B cell (primary cell): ENCODE data around the gene EED. TPM values are rescaled to one million over a fixed set of nuclear protein-coding genes. Genes with fewer than 3 reads are reported as not detected.

Experiments used
- ATAC-seq: fragments of 200-7000 bp; cut with Tn5 transposase; one replicate; pipeline ENCODE4 v1.10.0; 2021; ENCODE audit warnings: low read depth, mild to moderate bottlenecking, moderate number of reproducible peaks, moderate library complexity
- CTCF ChIA-PET: fragments of 350-600 bp; sonication (Branson Sonifier 250); formaldehyde crosslinking; loops from one replicate; lab custom pipeline; 2021; ENCODE audit warnings: antibody characterized with exemption, inconsistent platforms; lab: Charles Lee
- POLR2A ChIA-PET: fragments of 350-600 bp; sonication (Branson Sonifier 250); formaldehyde crosslinking; loops from one replicate; lab custom pipeline; 2021; ENCODE audit warnings: antibody characterized with exemption; lab: Charles Lee
- DNase-seq: peaks from one replicate; pipeline ENCODE4 v3.0.0; 2013
- H2AFZ ChIP-seq: 2 replicates; pipeline ENCODE4 v1.6.1; 2012; ENCODE audit warnings: mild to moderate bottlenecking, low read depth, low read length; ENCODE audit not compliant: insufficient read depth, poor library complexity, severe bottlenecking
- H3K27ac ChIP-seq, 2 donors: 1 replicate in 1 of 2; 2 replicates in 1 of 2; pipeline ENCODE4 v1.5.1; 2012 to 2013; ENCODE audit warnings: low read length in 2 of 2, mild to moderate bottlenecking in 2 of 2, moderate library complexity in 1 of 2
- H3K27me3 ChIP-seq, 4 experiments: fragments of 200-600 bp in 1 of 4; sonication (generic) in 1 of 4; replicated peaks in 1 of 4; 1 replicate in 2 of 4; 2 replicates in 2 of 4; pipeline versions ENCODE4 v1.6.1 to v1.7.0; 2013 to 2016; ENCODE audit warnings: low read length in 3 of 4, mild to moderate bottlenecking in 2 of 4, mixed read lengths in 1 of 4, moderate library complexity in 1 of 4; ENCODE audit not compliant: insufficient read depth in 4 of 4, control insufficient read depth in 3 of 4; ENCODE audit errors: control extremely low read depth in 1 of 4
- H3K36me3 ChIP-seq, 2 experiments: replicated peaks in 1 of 2; 1 replicate in 1 of 2; 2 replicates in 1 of 2; pipeline versions ENCODE4 v1.6.1 to v1.7.1; 2013; ENCODE audit warnings: low read length in 1 of 2; ENCODE audit not compliant: insufficient read depth in 2 of 2, control insufficient read depth in 1 of 2; ENCODE audit errors: control extremely low read depth in 1 of 2, extremely low read depth in 1 of 2
- H3K4me1 ChIP-seq, 2 donors: fragments of 200-600 bp in 1 of 2; sonication (generic) in 1 of 2; 1 replicate in 1 of 2; 2 replicates in 1 of 2; pipeline versions ENCODE4 v1.5.1 to v1.6.1; 2013 to 2017; ENCODE audit warnings: low read length in 2 of 2; ENCODE audit not compliant: control insufficient read depth in 2 of 2, insufficient read depth in 2 of 2
- H3K4me2 ChIP-seq: replicated peaks from 2 replicates; pipeline ENCODE3; 2012; ENCODE audit warnings: mild to moderate bottlenecking, low read depth, low read length; ENCODE audit not compliant: poor library complexity, severe bottlenecking
- H3K4me3 ChIP-seq, 5 experiments: fragments of 200-600 bp in 1 of 5; sonication (generic) in 1 of 5; 1 replicate in 3 of 5; 2 replicates in 2 of 5; pipeline versions ENCODE4 v1.5.1 to v1.7.0; 2011 to 2016; ENCODE audit warnings: low read length in 4 of 5, mild to moderate bottlenecking in 4 of 5, low read depth in 2 of 5, control low read depth in 1 of 5, moderate library complexity in 1 of 5; ENCODE audit not compliant: insufficient read depth in 1 of 5; ENCODE audit errors: control extremely low read depth in 1 of 5, extremely low read depth in 1 of 5
- H3K79me2 ChIP-seq: fragments of 200-600 bp; sonication (generic); one replicate; pipeline ENCODE4 v1.6.0; 2016; ENCODE audit warnings: low read length; ENCODE audit not compliant: control insufficient read depth, insufficient read depth
- H3K9ac ChIP-seq: fragments of 200-600 bp; sonication (generic); 2 replicates; pipeline ENCODE4 v1.6.1; 2017; ENCODE audit warnings: mild to moderate bottlenecking, low read length, moderate library complexity
- H3K9me3 ChIP-seq, 3 donors: one replicate each; pipeline versions ENCODE4 v1.6.1 to v1.7.1; 2013; ENCODE audit warnings: low read length in 2 of 3; ENCODE audit not compliant: control insufficient read depth in 2 of 3, insufficient read depth in 1 of 3; ENCODE audit errors: control extremely low read depth in 1 of 3
- H4K20me1 ChIP-seq: 2 replicates; pipeline ENCODE4 v1.6.0; 2012; ENCODE audit warnings: mild to moderate bottlenecking, low read length; ENCODE audit not compliant: insufficient read depth, control insufficient read depth, poor library complexity, severe bottlenecking
- H3K27ac Mint-ChIP-seq: one replicate; pipeline ENCODE4 v1.8.0; 2021; ENCODE audit warnings: mixed read lengths
- H3K27me3 Mint-ChIP-seq: one replicate; pipeline ENCODE4 v1.8.0; 2021; ENCODE audit warnings: mixed read lengths
- H3K4me1 Mint-ChIP-seq: one replicate; pipeline ENCODE4 v1.8.0; 2021; ENCODE audit warnings: mixed read lengths
- H3K4me3 Mint-ChIP-seq: one replicate; pipeline ENCODE4 v1.8.0; 2021; ENCODE audit warnings: mixed read lengths
- H3K9me3 Mint-ChIP-seq: one replicate; pipeline ENCODE4 v1.8.0; 2022; ENCODE audit warnings: mixed read lengths; ENCODE audit not compliant: insufficient read depth
- EZH2 ChIP-seq: IDR thresholded peaks from 2 replicates; pipeline ENCODE4 v1.6.1; 2012; ENCODE audit warnings: borderline replicate concordance, low read depth, mild to moderate bottlenecking, moderate library complexity, low read length; ENCODE audit not compliant: insufficient read depth, poor library complexity, severe bottlenecking
- WGBS: methylation state at CpG from one replicate; pipeline ENCODE4 v1.1.5; 2013; ENCODE audit warnings: missing lambda C conversion rate; ENCODE audit not compliant: insufficient coverage; 5-methylcytosine and 5-hydroxymethylcytosine counted together
- intact Hi-C: fragments of 100-400 bp; cut with micrococcal nuclease; formaldehyde crosslinking; loops from one replicate; pipeline ENCODE4 v1.10.0; 2022
- polyA plus RNA-seq: library from polyadenylated mRNA; depleted of rRNA; stranded (reverse); fragments of >200 nt; gene quantifications from 2 replicates; pipeline ENCODE4 v1.2.3, GENCODE V29; 2012
- total RNA-seq, 2 donors: library from RNA; stranded (reverse); fragments of 120-200 nt in 1 of 2; gene quantifications; 1 replicate in 1 of 2; 2 replicates in 1 of 2; pipeline versions ENCODE4 v1.2.3 to v1.2.4, GENCODE V29; 2013 to 2022
- TF ChIP-seq, protein P1 (sequence below): fragments of 200-600 bp; IDR thresholded peaks from one replicate; pipeline ENCODE4 v1.8.0; 2022; ENCODE audit warnings: antibody characterized with exemption, mild to moderate bottlenecking

The EED gene
- total and polyA plus RNA-seq, 2 donors (not counting 1 experiment from before 2014, with no cell fraction given) = 21.8 to 49.5 TPM

DNA sequence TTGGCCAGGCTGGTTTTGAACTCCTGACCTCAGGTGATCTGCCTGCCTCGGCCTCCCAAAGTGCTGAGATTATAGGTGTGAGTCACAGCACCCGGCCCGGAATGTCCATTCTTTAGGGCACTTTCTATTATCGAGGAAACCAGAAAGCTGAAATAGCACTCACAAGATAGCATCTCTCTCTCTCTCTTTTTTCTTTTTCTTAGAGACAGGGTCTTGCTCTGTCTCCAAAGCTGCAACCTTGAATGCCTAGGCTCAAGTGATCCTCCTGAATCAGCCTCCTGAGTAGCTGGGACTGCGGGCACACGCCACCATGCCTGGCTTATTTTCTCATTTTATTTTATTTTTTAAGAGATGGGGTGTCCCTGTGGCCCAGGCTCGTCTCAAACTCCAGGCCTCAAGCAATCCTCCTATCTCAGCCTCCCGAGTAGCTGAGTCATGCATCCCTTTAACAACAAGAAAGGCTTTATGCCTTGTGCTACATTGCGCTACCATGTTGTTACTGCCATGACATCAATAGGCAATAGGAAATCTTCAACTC, 7.2 kb upstream of the EED start:
- no peak for DNase-seq
- no peak for TF ChIP-seq EZH2
- TF ChIP-seq, protein P1, sequence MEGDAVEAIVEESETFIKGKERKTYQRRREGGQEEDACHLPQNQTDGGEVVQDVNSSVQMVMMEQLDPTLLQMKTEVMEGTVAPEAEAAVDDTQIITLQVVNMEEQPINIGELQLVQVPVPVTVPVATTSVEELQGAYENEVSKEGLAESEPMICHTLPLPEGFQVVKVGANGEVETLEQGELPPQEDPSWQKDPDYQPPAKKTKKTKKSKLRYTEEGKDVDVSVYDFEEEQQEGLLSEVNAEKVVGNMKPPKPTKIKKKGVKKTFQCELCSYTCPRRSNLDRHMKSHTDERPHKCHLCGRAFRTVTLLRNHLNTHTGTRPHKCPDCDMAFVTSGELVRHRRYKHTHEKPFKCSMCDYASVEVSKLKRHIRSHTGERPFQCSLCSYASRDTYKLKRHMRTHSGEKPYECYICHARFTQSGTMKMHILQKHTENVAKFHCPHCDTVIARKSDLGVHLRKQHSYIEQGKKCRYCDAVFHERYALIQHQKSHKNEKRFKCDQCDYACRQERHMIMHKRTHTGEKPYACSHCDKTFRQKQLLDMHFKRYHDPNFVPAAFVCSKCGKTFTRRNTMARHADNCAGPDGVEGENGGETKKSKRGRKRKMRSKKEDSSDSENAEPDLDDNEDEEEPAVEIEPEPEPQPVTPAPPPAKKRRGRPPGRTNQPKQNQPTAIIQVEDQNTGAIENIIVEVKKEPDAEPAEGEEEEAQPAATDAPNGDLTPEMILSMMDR = no peak

GRCh38 chr11:86240164-86240563, 4.4 kb upstream of the EED start:
- Histone ChIP-seq H3K4me1 (peaks cover 7 to 11% of the 10 kb centered on the region in 2 donors), H3K36me3 (no peaks in the 10 kb centered on the region), H3K9me3 (no peaks in the 10 kb centered on the region), H3K9ac (no peak overlapping the region), H3K79me2 (peaks cover under 1% of the 10 kb centered on the region), H3K27me3 (no peaks in the 10 kb centered on the region), H3K4me2 (no peak overlapping the region), H3K4me3 (no peak overlapping the region), H3K27ac (no peak overlapping the region), H4K20me1 (no peaks in the 10 kb centered on the region), H2AFZ (no peak overlapping the region)
- WGBS = 100% methylated on average over 3 of the region's 4 CpGs
- ATAC-seq (no peak), DNase-seq (no peak)
- no peak overlapping the region for H3K27ac Mint-ChIP-seq
- no peak for TF ChIP-seq EZH2
- TF ChIP-seq, protein P1 = no peak
- intact Hi-C loops = no loop called here
- H3K9me3 Mint-ChIP-seq = no peaks in the 10 kb centered on the region
- no peaks in the 10 kb centered on the region for H3K27me3 Mint-ChIP-seq
- CTCF ChIA-PET = interaction anchor here (0.8 to 1.0 kb wide), 2 partner anchors 47 to 199 kb away, joined by 3 read pairs; no protein-coding TSS in a partner anchor
- H3K4me1 Mint-ChIP-seq = no peaks in the 10 kb centered on the region
- no peak overlapping the region for H3K4me3 Mint-ChIP-seq
- POLR2A ChIA-PET = interaction anchor here (0.5 kb wide), 1 partner anchor 108 kb away, joined by 3 read pairs; no protein-coding TSS in a partner anchor

More for the DNA sequence above, 7.2 kb upstream of the EED start:
- H3K4me3 ChIP-seq = no peak overlapping the region
- Mint-ChIP-seq H3K4me1 (no peaks in the 10 kb centered on the region), H3K27ac (no peak overlapping the region), H3K27me3 (no peaks in the 10 kb centered on the region), H3K9me3 (no peaks in the 10 kb centered on the region), H3K4me3 (no peak overlapping the region)
- no peaks in the 10 kb centered on the region for H3K27me3 ChIP-seq
- H3K79me2 ChIP-seq = no peaks in the 10 kb centered on the region
- no peak overlapping the region for H3K27ac ChIP-seq
- no peak overlapping the region for H2AFZ ChIP-seq
- H3K9ac ChIP-seq = no peak overlapping the region
- ChIA-PET CTCF (interaction anchor here (0.6 kb wide), 1 partner anchor 13 kb away, joined by 3 read pairs; no protein-coding TSS in a partner anchor), POLR2A (no interaction called here)
- intact Hi-C loops = no loop called here
- H3K36me3 ChIP-seq = no peaks in the 10 kb centered on the region
- H3K4me2 ChIP-seq = no peak overlapping the region
- no peaks in the 10 kb centered on the region for H4K20me1 ChIP-seq
- no peaks in the 10 kb centered on the region for H3K4me1 ChIP-seq
- 98% methylated on average over 4 of the region's 9 CpGs for WGBS
- no peak for ATAC-seq
- H3K9me3 ChIP-seq = no peaks in the 10 kb centered on the region
